Measurements from ENCODE around the gene KMO. TPM values are rescaled to one million over a fixed set of nuclear protein-coding genes. Genes with fewer than 3 reads are reported as not detected.

The KMO gene
- total and polyA plus RNA-seq, 2 donors from 2014 or later, result 2.3 to 35.5 TPM

- TF ChIP-seq CTCF (IDR thresholded peaks at IDR 0.05; ENCODE audit: borderline replicate concordance, extremely low read depth, insufficient read depth), result no peak
- DNase-seq, result no peak
- Histone ChIP-seq H3K27me3 (ENCODE audit: control insufficient read depth, insufficient read depth, low read length) (peaks cover 2% of the 10 kb centered on the region), H3K27ac (ENCODE audit: low read depth in 2 of 2, low read length in 2 of 2) (no peak overlapping the region), H3K36me3 (ENCODE audit: control insufficient read depth in 2 of 3, insufficient read depth in 3 of 3, low read length in 3 of 3) (no peaks in the 10 kb centered on the region), H3K9me3 (ENCODE audit: control insufficient read depth in 2 of 3, insufficient read depth in 1 of 3, low read length in 3 of 3) (no peaks in the 10 kb centered on the region), H3K4me3 (ENCODE audit: low read length in 3 of 3) (no peak overlapping the region), H3K4me1 (ENCODE audit: control insufficient read depth in 2 of 3, insufficient read depth in 2 of 3, low read depth in 1 of 3, low read length in 3 of 3) (peaks cover 0 to 2% (median 0%) of the 10 kb centered on the region in 3 donors), H3K9ac (ENCODE audit: low read length in 3 of 3) (no peak overlapping the region)
- intact Hi-C loops (cut with DNase I), result no loop called here
- no peak for FAIRE-seq
Measured at GRCh38 chr1:241521718-241522117, 10.5 kb upstream of the KMO start.

- Histone ChIP-seq H3K9ac (ENCODE audit: low read length in 3 of 3) (no peak overlapping the region), H3K9me3 (ENCODE audit: control insufficient read depth in 2 of 3, insufficient read depth in 1 of 3, low read length in 3 of 3) (no peaks in the 10 kb centered on the region), H3K27ac (ENCODE audit: low read depth in 2 of 2, low read length in 2 of 2) (no peak overlapping the region), H3K27me3 (ENCODE audit: control insufficient read depth, insufficient read depth, low read length) (peaks cover 2% of the 10 kb centered on the region), H3K36me3 (ENCODE audit: control insufficient read depth in 2 of 3, insufficient read depth in 3 of 3, low read length in 3 of 3) (no peaks in the 10 kb centered on the region), H3K4me3 (ENCODE audit: low read length in 3 of 3) (no peak overlapping the region), H3K4me1 (ENCODE audit: control insufficient read depth in 2 of 3, insufficient read depth in 2 of 3, low read depth in 1 of 3, low read length in 3 of 3) (no peaks in the 10 kb centered on the region)
- no peak for DNase-seq
- TF ChIP-seq CTCF (IDR thresholded peaks at IDR 0.05; ENCODE audit: borderline replicate concordance, extremely low read depth, insufficient read depth), result no peak
- intact Hi-C loops (cut with DNase I), result no loop called here
- FAIRE-seq, result no peak
Measured at GRCh38 chr1:241525026-241525425, 7.2 kb upstream of the KMO start.

GRCh38 chr1:241527146-241527545 lies 5.0 kb upstream of the KMO start:
- Histone ChIP-seq H3K4me3 (ENCODE audit: low read length in 3 of 3) (no peak overlapping the region), H3K27me3 (ENCODE audit: control insufficient read depth, insufficient read depth, low read length) (peaks cover 2% of the 10 kb centered on the region), H3K4me1 (ENCODE audit: control insufficient read depth in 2 of 3, insufficient read depth in 2 of 3, low read depth in 1 of 3, low read length in 3 of 3) (peaks cover 0 to 2% (median 0%) of the 10 kb centered on the region in 3 donors), H3K9ac (ENCODE audit: low read length in 3 of 3) (no peak overlapping the region), H3K27ac (ENCODE audit: low read depth in 2 of 2, low read length in 2 of 2) (no peak overlapping the region), H3K9me3 (ENCODE audit: control insufficient read depth in 2 of 3, insufficient read depth in 1 of 3, low read length in 3 of 3) (no peaks in the 10 kb centered on the region), H3K36me3 (ENCODE audit: control insufficient read depth in 2 of 3, insufficient read depth in 3 of 3, low read length in 3 of 3) (no peaks in the 10 kb centered on the region)
- DNase-seq (no peak), FAIRE-seq (no peak)
- TF ChIP-seq CTCF (IDR thresholded peaks at IDR 0.05; ENCODE audit: borderline replicate concordance, extremely low read depth, insufficient read depth), result no peak
- intact Hi-C loops (cut with DNase I), result no loop called here

Measured in kidney (tissue), 14 donors.